Parathyroid adenoma (tissue), 2 donors: ENCODE measurements around the gene TAF1A.

Experiments used
- H2AFZ ChIP-seq: fragments of 300-600 bp; sonication (generic); one replicate; pipeline ENCODE4 v1.7.0; 2017; ENCODE audit warnings: antibody characterized with exemption, mild to moderate bottlenecking
- H3K27ac ChIP-seq: fragments of 300-600 bp; sonication (generic); one replicate; pipeline ENCODE4 v1.7.0; 2017
- H3K27me3 ChIP-seq: fragments of 300-600 bp; sonication (generic); one replicate; pipeline ENCODE4 v1.7.0; 2017; ENCODE audit warnings: low read length; ENCODE audit not compliant: control insufficient read depth, insufficient read depth
- H3K36me3 ChIP-seq: fragments of 300-600 bp; sonication (generic); one replicate; pipeline ENCODE4 v1.7.0; 2017; ENCODE audit warnings: low read length; ENCODE audit not compliant: control insufficient read depth, insufficient read depth
- H3K4me1 ChIP-seq: fragments of 300-600 bp; sonication (generic); one replicate; pipeline ENCODE4 v1.7.0; 2017; ENCODE audit warnings: control low read depth
- H3K4me2 ChIP-seq: fragments of 300-600 bp; sonication (generic); one replicate; pipeline ENCODE4 v1.7.0; 2017; ENCODE audit warnings: low read length
- H3K4me3 ChIP-seq: fragments of 300-600 bp; sonication (generic); one replicate; pipeline ENCODE4 v1.7.0; 2017; ENCODE audit warnings: low read depth, low read length
- H3K79me2 ChIP-seq: fragments of 300-600 bp; sonication (generic); one replicate; pipeline ENCODE4 v1.7.0; 2017; ENCODE audit warnings: control low read depth
- H3K9ac ChIP-seq: fragments of 300-600 bp; sonication (generic); one replicate; pipeline ENCODE4 v1.7.0; 2017; ENCODE audit warnings: mild to moderate bottlenecking
- H3K9me3 ChIP-seq: fragments of 300-600 bp; sonication (generic); one replicate; pipeline ENCODE4 v1.7.0; 2017; ENCODE audit warnings: low read length; ENCODE audit not compliant: control insufficient read depth
- CTCF ChIP-seq: fragments of 300-600 bp; sonication (generic); IDR thresholded peaks from one replicate; pipeline ENCODE4 v1.7.0; 2017; ENCODE audit warnings: antibody characterized with exemption, mild to moderate bottlenecking
- donor health status: primary hyperparathyroidism.

TAF1A gene

DNA sequence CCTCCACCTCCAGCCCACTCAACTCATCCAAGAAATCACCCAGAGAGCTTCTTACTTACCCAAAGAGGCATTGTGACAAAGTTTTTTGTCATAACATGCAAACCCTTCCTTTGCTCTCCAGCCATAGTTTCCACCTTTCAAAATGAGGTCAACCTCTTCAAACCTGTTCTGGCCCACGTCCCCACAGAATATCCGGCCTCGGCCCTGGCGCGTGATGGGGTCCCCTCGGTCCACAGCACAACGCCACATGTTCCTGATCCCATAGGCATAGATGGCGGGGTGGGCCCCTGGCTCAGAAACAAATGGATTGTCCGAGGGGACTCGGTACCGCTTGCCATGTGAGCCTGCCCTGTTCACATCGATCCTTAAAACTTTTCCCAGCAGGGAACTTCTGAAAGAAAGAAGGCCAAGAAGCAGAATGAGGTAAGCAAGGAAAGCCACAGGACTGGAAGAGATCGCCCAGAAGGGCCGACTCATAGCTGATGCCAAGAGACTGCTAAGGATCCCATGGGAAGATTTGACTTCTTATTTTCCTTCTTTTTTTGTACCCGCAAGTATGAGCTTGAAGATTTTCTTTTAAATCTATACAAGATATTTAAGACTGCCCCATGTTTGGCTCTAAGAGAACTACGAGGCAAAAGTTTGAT lies 49.7 kb downstream of the TAF1A start:
- H3K27ac ChIP-seq, result no peak overlapping the region
- no peak overlapping the region for H3K4me2 ChIP-seq
- no peak for TF ChIP-seq CTCF
- no peak overlapping the region for H3K4me3 ChIP-seq
- H3K27me3 ChIP-seq, result peaks cover 3% of the 10 kb centered on the region
- no peaks in the 10 kb centered on the region for H3K79me2 ChIP-seq
- H3K9me3 ChIP-seq, result no peaks in the 10 kb centered on the region
- no peak overlapping the region for H2AFZ ChIP-seq
- H3K36me3 ChIP-seq, result no peaks in the 10 kb centered on the region
- no peaks in the 10 kb centered on the region for H3K4me1 ChIP-seq
- no peak overlapping the region for H3K9ac ChIP-seq

- Histone ChIP-seq H3K9me3 (no peaks in the 10 kb centered on the region), H3K27ac (no peak overlapping the region), H3K27me3 (no peaks in the 10 kb centered on the region), H3K4me1 (no peaks in the 10 kb centered on the region), H3K36me3 (no peaks in the 10 kb centered on the region), H3K4me2 (no peak overlapping the region), H3K9ac (no peak overlapping the region), H3K4me3 (no peak overlapping the region), H2AFZ (no peak overlapping the region), H3K79me2 (no peaks in the 10 kb centered on the region)
- TF ChIP-seq CTCF, result no peak
These were observed 54.3 kb downstream of the TAF1A start for GRCh38 chr1:222535455-222535854.

GRCh38 chr1:222530852-222531251 lies 58.9 kb downstream of the TAF1A start:
- Histone ChIP-seq H3K36me3 (no peaks in the 10 kb centered on the region), H3K4me2 (no peak overlapping the region), H3K9me3 (no peaks in the 10 kb centered on the region), H2AFZ (no peak overlapping the region), H3K79me2 (no peaks in the 10 kb centered on the region), H3K27ac (no peak overlapping the region), H3K9ac (no peak overlapping the region), H3K4me3 (no peak overlapping the region), H3K27me3 (no peaks in the 10 kb centered on the region), H3K4me1 (no peaks in the 10 kb centered on the region)
- TF ChIP-seq CTCF, result no peak

GRCh38 chr1:222529916-222530315 lies 59.8 kb downstream of the TAF1A start:
- no peak overlapping the region for H3K4me3 ChIP-seq
- H3K36me3 ChIP-seq, result no peaks in the 10 kb centered on the region
- H3K9ac ChIP-seq, result no peak overlapping the region
- H2AFZ ChIP-seq, result no peak overlapping the region
- TF ChIP-seq CTCF, result no peak
- H3K27me3 ChIP-seq, result no peaks in the 10 kb centered on the region
- H3K9me3 ChIP-seq, result no peaks in the 10 kb centered on the region
- H3K27ac ChIP-seq, result no peak overlapping the region
- no peak overlapping the region for H3K4me2 ChIP-seq
- H3K4me1 ChIP-seq, result no peaks in the 10 kb centered on the region
- H3K79me2 ChIP-seq, result no peaks in the 10 kb centered on the region

GRCh38 chr1:222529181-222529580 lies 60.6 kb downstream of the TAF1A start:
- H3K36me3 ChIP-seq, result no peaks in the 10 kb centered on the region
- H3K79me2 ChIP-seq, result no peaks in the 10 kb centered on the region
- no peaks in the 10 kb centered on the region for H3K27me3 ChIP-seq
- H3K4me1 ChIP-seq, result no peaks in the 10 kb centered on the region
- no peak overlapping the region for H2AFZ ChIP-seq
- no peak overlapping the region for H3K4me2 ChIP-seq
- H3K9ac ChIP-seq, result no peak overlapping the region
- H3K4me3 ChIP-seq, result no peak overlapping the region
- TF ChIP-seq CTCF, result no peak
- no peak overlapping the region for H3K27ac ChIP-seq
- no peaks in the 10 kb centered on the region for H3K9me3 ChIP-seq
